ENCODE data around the gene CD63.

GRCh38 chr12:55694188-55694515 is 34.7 kb downstream of the CD63 start:
- TF ChIP-seq EZH2 (IDR thresholded peaks at IDR 0.05; ENCODE audit: low read length, unreplicated experiment), result no peak
- no peak for TF ChIP-seq EZH2phosphoT487 (IDR thresholded peaks at IDR 0.05; ENCODE audit: borderline replicate concordance, low read length)
- no peak for TF ChIP-seq CTCF (conservative IDR thresholded peaks at IDR 0.05; ENCODE audit: low read depth, low read length)

Data from PC-3 (cell line).